Astrocyte (in vitro differentiated cells and primary cell): ENCODE results near the gene RTL10. TPM values are rescaled to one million over a fixed set of nuclear protein-coding genes. Genes with fewer than 3 reads are reported as not detected.

Experiments used
- DNase-seq: peaks from one replicate; pipeline ENCODE4 v3.0.0-alpha.2; 2010; ENCODE audit warnings: low read depth
- FAIRE-seq: peaks from 2 replicates; lab custom pipeline; 2011; peaks lifted over from hg19 to GRCh38; lab: Jason Lieb, UNC
- H2AFZ ChIP-seq: 2 replicates; pipeline ENCODE4 v1.6.0; 2012; ENCODE audit warnings: low read depth, low read length, inconsistent platforms
- H3K27ac ChIP-seq: 2 replicates; pipeline ENCODE4 v1.5.1; 2011; ENCODE audit warnings: low read depth, low read length, inconsistent platforms
- H3K27me3 ChIP-seq: 2 replicates; pipeline ENCODE4 v1.6.0; 2011; ENCODE audit warnings: low read length, inconsistent platforms; ENCODE audit not compliant: insufficient read depth
- H3K36me3 ChIP-seq: 2 replicates; pipeline ENCODE4 v1.5.1; 2011; ENCODE audit warnings: low read length, inconsistent platforms; ENCODE audit not compliant: insufficient read depth
- H3K4me1 ChIP-seq: 2 replicates; pipeline ENCODE4 v1.5.1; 2011; ENCODE audit warnings: low read length, inconsistent platforms; ENCODE audit not compliant: insufficient read depth
- H3K4me2 ChIP-seq: 2 replicates; pipeline ENCODE4 v1.6.0; 2012; ENCODE audit warnings: low read length, inconsistent platforms
- H3K4me3 ChIP-seq: 2 replicates; pipeline ENCODE4 v1.5.1; 2011; ENCODE audit warnings: low read depth, mild to moderate bottlenecking, low read length, inconsistent platforms; ENCODE audit not compliant: insufficient read depth
- H3K79me2 ChIP-seq: 2 replicates; pipeline ENCODE4 v1.6.0; 2012; ENCODE audit warnings: mild to moderate bottlenecking, low read length, inconsistent platforms; ENCODE audit not compliant: insufficient read depth
- H3K9ac ChIP-seq: 2 replicates; pipeline ENCODE4 v1.6.0; 2012; ENCODE audit warnings: mild to moderate bottlenecking, low read length, inconsistent platforms
- H3K9me3 ChIP-seq: 2 replicates; pipeline ENCODE4 v1.5.1; 2012; ENCODE audit warnings: low read depth, mild to moderate bottlenecking, low read length, inconsistent platforms; ENCODE audit not compliant: insufficient read depth
- H4K20me1 ChIP-seq: 2 replicates; pipeline ENCODE4 v1.6.0; 2012; ENCODE audit warnings: low read length, inconsistent platforms; ENCODE audit not compliant: insufficient read depth
- H3K27ac Mint-ChIP-seq: one replicate; pipeline ENCODE4 v1.8.0; 2021; ENCODE audit warnings: mild to moderate bottlenecking, mixed read lengths; ENCODE audit not compliant: unreplicated experiment
- H3K27me3 Mint-ChIP-seq: one replicate; pipeline ENCODE4 v1.8.0; 2021; ENCODE audit warnings: low read depth, mixed read lengths; ENCODE audit not compliant: unreplicated experiment
- H3K36me3 Mint-ChIP-seq: one replicate; pipeline ENCODE4 v1.8.0; 2021; ENCODE audit warnings: low read depth, mixed read lengths; ENCODE audit not compliant: unreplicated experiment
- H3K4me1 Mint-ChIP-seq: one replicate; pipeline ENCODE4 v1.8.0; 2021; ENCODE audit warnings: low read depth, mixed read lengths; ENCODE audit not compliant: unreplicated experiment
- H3K4me3 Mint-ChIP-seq: one replicate; pipeline ENCODE4 v1.8.0; 2021; ENCODE audit warnings: mild to moderate bottlenecking, moderate library complexity, mixed read lengths; ENCODE audit not compliant: unreplicated experiment
- H3K9me3 Mint-ChIP-seq: one replicate; pipeline ENCODE4 v1.8.0; 2021; ENCODE audit warnings: mild to moderate bottlenecking, mixed read lengths; ENCODE audit not compliant: unreplicated experiment
- EZH2 ChIP-seq: IDR thresholded peaks from 2 replicates; pipeline ENCODE4 v1.6.1; 2012; ENCODE audit warnings: mild to moderate bottlenecking, low read length, inconsistent platforms; ENCODE audit not compliant: insufficient read depth
- total RNA-seq: library from RNA; stranded (reverse); gene quantifications from 2 replicates; pipeline ENCODE4 v1.2.1, GENCODE V29; 2021
- TF ChIP-seq, protein P1 (sequence below): IDR thresholded peaks from 2 replicates; pipeline ENCODE4 v1.5.1; 2011; ENCODE audit warnings: low read depth, mild to moderate bottlenecking, inconsistent platforms, low read length, moderate library complexity; ENCODE audit not compliant: insufficient read depth

Gene RTL10
- total RNA-seq, 1 donor from 2014 or later, result 43.0 TPM

DNA sequence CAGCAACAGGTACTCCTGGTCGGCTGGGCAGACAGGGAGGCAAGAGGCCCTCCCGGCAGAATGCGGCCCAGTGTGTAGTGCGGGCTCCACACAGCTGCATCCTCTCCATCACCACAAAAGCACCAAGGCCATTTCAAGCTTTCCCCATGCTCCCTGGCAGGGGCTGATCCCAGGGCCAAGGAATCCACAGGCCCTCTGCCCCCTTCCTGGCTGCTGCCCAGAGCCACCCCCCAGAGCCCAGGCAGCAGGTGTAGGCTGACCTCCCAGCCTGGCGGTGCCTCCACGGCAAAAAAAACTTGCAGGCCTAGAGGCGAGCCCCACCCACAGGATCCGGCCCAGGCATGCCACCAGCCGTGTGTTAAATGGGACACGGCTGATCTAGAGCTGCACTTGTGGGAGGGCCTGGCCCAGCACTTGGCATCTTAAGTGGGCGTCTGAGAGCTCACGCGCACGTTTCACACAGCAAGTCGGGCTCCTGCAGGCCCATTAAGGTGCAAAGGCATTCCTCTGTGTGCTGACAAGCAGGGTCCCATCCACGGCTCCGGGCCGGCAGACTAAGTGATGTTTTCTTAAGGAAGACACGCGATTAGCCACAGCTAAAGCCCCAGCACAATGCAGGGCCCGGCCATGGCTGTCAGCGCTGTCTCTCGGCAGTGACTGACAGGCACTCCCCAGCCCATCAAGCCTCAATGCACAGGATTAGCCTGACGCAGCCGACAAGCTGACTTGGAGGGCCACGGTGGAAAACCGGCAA lies 19.8 kb upstream of the RTL10 start:
- TF ChIP-seq, protein P1, sequence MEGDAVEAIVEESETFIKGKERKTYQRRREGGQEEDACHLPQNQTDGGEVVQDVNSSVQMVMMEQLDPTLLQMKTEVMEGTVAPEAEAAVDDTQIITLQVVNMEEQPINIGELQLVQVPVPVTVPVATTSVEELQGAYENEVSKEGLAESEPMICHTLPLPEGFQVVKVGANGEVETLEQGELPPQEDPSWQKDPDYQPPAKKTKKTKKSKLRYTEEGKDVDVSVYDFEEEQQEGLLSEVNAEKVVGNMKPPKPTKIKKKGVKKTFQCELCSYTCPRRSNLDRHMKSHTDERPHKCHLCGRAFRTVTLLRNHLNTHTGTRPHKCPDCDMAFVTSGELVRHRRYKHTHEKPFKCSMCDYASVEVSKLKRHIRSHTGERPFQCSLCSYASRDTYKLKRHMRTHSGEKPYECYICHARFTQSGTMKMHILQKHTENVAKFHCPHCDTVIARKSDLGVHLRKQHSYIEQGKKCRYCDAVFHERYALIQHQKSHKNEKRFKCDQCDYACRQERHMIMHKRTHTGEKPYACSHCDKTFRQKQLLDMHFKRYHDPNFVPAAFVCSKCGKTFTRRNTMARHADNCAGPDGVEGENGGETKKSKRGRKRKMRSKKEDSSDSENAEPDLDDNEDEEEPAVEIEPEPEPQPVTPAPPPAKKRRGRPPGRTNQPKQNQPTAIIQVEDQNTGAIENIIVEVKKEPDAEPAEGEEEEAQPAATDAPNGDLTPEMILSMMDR, result no peak
- TF ChIP-seq EZH2, result no peak
- Mint-ChIP-seq H3K4me1 (peaks cover 11% of the 10 kb centered on the region), H3K4me3 (no peak overlapping the region), H3K27ac (no peak overlapping the region), H3K27me3 (no peaks in the 10 kb centered on the region), H3K9me3 (no peaks in the 10 kb centered on the region), H3K36me3 (no peaks in the 10 kb centered on the region)
- peak; percentile 29 for DNase-seq
- peak overlapping the region; percentile 44 for H3K9ac ChIP-seq
- no peaks in the 10 kb centered on the region for H3K27me3 ChIP-seq
- no peaks in the 10 kb centered on the region for H3K36me3 ChIP-seq
- H3K9me3 ChIP-seq, result no peaks in the 10 kb centered on the region
- H3K4me1 ChIP-seq, result peaks cover 39% of the 10 kb centered on the region
- no peaks in the 10 kb centered on the region for H4K20me1 ChIP-seq
- H3K27ac ChIP-seq, result no peak overlapping the region
- no peaks in the 10 kb centered on the region for H3K79me2 ChIP-seq
- peak overlapping the region; percentile 31 for H3K4me2 ChIP-seq
- no peak overlapping the region for H2AFZ ChIP-seq
- no peak for FAIRE-seq
- H3K4me3 ChIP-seq, result no peak overlapping the region

DNA sequence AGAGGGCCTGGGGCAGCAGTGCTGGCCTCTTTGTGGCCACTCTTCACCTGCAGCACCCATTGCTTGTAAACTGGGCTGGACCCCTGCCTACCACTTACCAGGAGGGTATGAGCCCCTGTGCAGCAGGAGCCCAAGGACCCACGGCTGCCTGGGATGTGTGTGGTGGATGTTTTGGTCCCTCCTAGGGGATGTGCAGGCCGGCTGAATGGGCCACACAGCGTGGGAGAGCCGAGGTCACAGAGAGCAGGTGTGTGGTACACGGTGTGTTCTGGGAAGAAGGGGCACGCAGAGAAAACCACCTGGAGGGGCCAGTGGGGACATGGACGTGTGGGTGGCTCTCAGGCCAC lies 19.3 kb upstream of the RTL10 start:
- H3K27ac Mint-ChIP-seq, result no peak overlapping the region

More for the DNA sequence above, 19.3 kb upstream of the RTL10 start:
- H3K4me3 ChIP-seq, result no peak overlapping the region
- H3K79me2 ChIP-seq, result no peaks in the 10 kb centered on the region
- no peaks in the 10 kb centered on the region for H3K36me3 ChIP-seq
- H3K4me1 ChIP-seq, result peaks cover 38% of the 10 kb centered on the region
- H3K9me3 Mint-ChIP-seq, result no peaks in the 10 kb centered on the region
- no peaks in the 10 kb centered on the region for H3K9me3 ChIP-seq
- peaks cover 10% of the 10 kb centered on the region for H3K4me1 Mint-ChIP-seq
- DNase-seq (no peak), FAIRE-seq (no peak)
- no peak overlapping the region for H3K4me3 Mint-ChIP-seq
- H3K27me3 Mint-ChIP-seq, result no peaks in the 10 kb centered on the region
- H3K27ac ChIP-seq, result no peak overlapping the region
- H3K36me3 Mint-ChIP-seq, result no peaks in the 10 kb centered on the region
- H4K20me1 ChIP-seq, result no peaks in the 10 kb centered on the region
- no peak overlapping the region for H2AFZ ChIP-seq
- no peaks in the 10 kb centered on the region for H3K27me3 ChIP-seq
- no peak overlapping the region for H3K9ac ChIP-seq
- TF ChIP-seq, protein P1, result no peak
- no peak for TF ChIP-seq EZH2
- no peak overlapping the region for H3K4me2 ChIP-seq
